A549 treated with Hydrocortisone at 1 μM for 4 hours (cell line): ENCODE results near the gene INO80D. TPM values are rescaled to one million over a fixed set of nuclear protein-coding genes. Genes with fewer than 3 reads are reported as not detected.

Source experiments
- total RNA-seq: library from RNA; stranded (reverse); fragments of 200-300 nt; extraction: Qiagen RNA extraction; gene quantifications from 5 replicates; pipeline ENCODE4 v1.2.3, GENCODE V29; 2022

The INO80D gene
- 1.3 to 2.1 TPM (median 1.6 TPM) in 5 replicates for total RNA-seq

GRCh38 chr2:206085742-206086445 lies at the start of gene INO80D:
Gene INO80D, minus strand, starts transcription at chr2:206086174. Its CDS starts 23,158 bp downstream, at chr2:206063016.

Other genes starting within 250 kb of the INO80D start
- gene NDUFS1, start 73.3 kb upstream of the INO80D start, total RNA-seq, result 54.7 to 81.5 TPM (median 66.4 TPM) in 5 replicates
- gene EEF1B2, start 73.7 kb upstream of the INO80D start, total RNA-seq, result 1,039 to 1,164 TPM (median 1,070 TPM) in 5 replicates
- gene ZDBF2, start 188.5 kb upstream of the INO80D start, total RNA-seq, result 0.74 to 1.6 TPM (median 1.2 TPM) in 5 replicates